GM18861 (cell line): ENCODE measurements around the gene STAT5A.
"Not testable (repeated sequence)": the region's sequence is repeated elsewhere in the genome, so short reads cannot be mapped to it uniquely, and the experiment has no call there.

Source experiments
- ATAC-seq: cut with Tn5 transposase; IDR thresholded peaks from one replicate; pipeline ENCODE4 v1.9.1; 2021; ENCODE audit not compliant: unreplicated experiment

STAT5A gene

DNA sequence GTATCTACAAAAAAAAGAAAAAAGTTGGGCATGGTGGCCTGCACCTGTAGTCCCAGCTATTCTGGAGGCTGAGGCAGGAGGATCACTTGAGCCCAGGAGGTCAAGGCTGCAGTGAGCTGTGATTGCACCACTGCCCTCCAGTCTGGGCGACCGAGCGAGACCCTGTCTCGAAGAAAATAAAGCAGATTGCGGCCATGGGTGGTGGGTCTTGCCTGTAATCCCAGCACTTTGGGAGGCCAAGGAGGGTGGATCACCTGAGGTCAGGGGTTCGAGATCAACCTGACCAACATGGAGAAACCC, 16.7 kb downstream of the STAT5A start:
- ATAC-seq: not testable (repeated sequence)

DNA sequence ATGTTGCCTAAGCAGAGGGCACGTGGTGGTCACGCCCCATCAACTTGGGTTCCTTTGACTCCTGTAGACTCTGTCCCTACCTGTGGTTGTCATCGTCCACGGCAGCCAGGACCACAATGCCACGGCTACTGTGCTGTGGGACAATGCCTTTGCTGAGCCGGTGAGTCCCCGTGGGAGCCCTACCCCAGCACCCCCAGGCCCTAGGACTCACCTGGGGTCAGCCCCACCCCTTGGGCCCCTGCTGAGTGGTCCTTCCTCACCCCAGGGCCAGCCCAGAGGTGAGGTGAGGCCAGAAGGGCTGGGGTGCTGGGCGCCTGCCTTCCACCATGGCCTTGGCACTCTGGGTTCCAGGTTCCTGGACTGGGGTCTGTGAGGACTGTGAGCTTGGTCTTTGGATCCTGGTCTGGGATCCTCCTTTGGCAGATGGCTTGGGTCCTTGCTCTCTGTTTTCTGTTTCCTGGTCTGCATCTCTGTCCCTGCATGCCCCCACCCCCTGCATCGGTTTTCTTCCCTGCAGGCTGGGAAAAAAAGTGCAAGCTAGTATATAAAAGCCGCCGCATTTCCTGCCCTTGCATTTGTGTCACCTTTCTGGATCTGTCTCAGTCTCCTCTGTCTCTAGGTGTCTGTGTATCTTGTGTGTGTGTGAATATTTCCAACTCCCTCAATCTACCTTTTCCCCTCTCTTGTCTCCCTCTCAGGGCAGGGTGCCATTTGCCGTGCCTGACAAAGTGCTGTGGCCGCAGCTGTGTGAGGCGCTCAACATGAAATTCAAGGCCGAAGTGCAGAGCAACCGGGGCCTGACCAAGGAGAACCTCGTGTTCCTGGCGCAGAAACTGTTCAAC, 17.5 kb downstream of the STAT5A start:
- ATAC-seq: no peak

DNA sequence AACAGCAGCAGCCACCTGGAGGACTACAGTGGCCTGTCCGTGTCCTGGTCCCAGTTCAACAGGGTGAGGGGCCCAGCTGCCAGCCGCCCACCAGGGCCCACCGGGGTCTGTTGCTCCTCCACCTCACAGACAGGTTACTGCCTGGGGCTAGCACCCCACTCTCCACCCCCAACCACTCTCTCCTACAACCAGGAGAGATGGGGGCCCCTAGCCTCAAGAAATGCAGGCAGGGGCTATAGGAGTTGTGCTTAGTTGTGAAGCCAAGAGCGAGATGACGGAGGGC, 18.0 kb downstream of the STAT5A start:
- no peak for ATAC-seq

DNA sequence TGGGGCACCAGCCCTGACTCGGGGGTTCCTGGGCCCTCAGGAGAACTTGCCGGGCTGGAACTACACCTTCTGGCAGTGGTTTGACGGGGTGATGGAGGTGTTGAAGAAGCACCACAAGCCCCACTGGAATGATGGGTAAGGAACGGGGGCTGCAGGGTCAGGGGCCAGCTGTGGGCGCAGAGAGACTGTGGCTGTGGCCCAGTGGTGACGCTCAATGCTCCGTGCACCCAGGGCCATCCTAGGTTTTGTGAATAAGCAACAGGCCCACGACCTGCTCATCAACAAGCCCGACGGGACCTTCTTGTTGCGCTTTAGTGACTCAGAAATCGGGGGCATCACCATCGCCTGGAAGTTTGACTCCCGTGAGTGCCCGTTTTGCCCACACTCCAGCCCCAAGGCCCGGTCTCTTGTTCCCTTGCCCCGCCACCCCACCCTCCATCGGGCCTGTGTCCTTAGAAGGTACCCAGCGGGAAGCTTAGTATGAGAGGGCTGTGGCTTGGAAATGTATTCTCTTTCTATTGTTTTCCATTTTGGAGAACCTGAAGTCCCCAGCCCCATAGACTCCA, 19.1 kb downstream of the STAT5A start:
- no peak for ATAC-seq

DNA sequence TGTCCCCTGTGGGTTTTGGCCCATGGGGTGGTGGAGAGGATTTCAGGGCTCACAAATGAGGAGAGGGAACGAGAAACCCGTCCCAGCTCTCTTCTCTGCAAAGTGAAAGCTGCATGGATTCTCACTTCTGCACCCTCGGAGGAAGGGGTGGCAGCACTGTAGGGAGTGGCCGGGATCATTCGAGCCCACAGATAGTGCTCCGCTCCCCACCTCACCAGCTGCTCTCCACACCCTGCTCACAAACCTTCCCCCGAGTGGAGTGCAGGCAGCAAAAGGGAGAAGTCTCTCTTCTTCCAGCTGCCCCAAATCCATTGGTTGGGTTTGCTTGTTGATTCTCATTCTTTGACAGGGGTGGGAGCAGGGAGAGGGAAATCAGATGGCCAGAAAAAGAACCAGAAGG, 20.1 kb downstream of the STAT5A start:
- no peak for ATAC-seq

DNA sequence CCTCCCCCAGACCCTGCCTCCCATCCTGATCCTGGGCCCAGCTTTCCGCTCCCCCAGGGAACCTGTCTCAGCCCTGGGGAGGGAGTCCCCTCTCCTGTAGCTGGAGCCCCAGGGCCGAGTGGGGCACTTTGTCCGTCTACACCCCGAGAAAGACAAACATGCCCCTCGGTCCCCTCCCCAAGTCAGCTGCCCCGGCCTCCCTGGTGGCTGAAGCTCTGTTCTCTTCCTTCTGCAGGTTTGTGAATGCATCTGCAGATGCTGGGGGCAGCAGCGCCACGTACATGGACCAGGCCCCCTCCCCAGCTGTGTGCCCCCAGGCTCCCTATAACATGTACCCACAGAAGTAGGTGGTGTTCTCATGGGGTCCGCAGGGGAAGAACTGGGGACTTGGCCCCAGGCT, 20.8 kb downstream of the STAT5A start:
- no peak for ATAC-seq

DNA sequence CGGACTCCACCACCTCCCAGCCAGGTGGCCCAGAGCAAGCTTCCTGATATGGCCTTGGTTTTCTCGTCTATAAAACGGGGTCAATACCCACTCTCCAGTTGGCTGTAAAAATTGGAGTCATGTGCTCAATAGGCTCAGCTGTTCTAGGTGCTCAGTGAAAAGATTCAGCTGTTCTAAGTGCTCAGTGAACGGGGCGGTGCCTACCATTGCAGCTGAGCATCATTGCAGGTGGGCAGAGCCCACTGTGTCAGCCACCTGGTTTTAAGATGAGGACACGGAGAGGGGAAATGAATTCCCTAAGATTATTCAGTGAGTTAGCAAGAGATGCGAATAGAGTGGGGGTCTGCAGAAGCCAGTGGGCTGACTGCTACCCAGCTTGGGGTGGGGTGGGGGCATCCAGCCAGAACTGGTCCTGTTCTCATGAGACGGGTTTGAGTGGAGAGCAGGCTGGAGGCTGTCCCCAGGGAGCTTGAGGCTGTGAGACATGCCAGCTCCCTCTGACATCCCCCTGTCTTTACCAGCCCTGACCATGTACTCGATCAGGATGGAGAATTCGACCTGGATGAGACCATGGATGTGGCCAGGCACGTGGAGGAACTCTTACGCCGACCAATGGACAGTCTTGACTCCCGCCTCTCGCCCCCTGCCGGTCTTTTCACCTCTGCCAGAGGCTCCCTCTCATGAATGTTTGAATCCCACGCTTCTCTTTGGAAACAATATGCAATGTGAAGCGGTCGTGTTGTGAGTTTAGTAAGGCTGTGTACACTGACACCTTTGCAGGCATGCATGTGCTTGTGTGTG, 21.9 kb downstream of the STAT5A start:
- no peak for ATAC-seq

DNA sequence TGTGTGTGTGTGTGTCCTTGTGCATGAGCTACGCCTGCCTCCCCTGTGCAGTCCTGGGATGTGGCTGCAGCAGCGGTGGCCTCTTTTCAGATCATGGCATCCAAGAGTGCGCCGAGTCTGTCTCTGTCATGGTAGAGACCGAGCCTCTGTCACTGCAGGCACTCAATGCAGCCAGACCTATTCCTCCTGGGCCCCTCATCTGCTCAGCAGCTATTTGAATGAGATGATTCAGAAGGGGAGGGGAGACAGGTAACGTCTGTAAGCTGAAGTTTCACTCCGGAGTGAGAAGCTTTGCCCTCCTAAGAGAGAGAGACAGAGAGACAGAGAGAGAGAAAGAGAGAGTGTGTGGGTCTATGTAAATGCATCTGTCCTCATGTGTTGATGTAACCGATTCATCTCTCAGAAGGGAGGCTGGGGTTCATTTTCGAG, 22.5 kb downstream of the STAT5A start:
- ATAC-seq: no peak

DNA sequence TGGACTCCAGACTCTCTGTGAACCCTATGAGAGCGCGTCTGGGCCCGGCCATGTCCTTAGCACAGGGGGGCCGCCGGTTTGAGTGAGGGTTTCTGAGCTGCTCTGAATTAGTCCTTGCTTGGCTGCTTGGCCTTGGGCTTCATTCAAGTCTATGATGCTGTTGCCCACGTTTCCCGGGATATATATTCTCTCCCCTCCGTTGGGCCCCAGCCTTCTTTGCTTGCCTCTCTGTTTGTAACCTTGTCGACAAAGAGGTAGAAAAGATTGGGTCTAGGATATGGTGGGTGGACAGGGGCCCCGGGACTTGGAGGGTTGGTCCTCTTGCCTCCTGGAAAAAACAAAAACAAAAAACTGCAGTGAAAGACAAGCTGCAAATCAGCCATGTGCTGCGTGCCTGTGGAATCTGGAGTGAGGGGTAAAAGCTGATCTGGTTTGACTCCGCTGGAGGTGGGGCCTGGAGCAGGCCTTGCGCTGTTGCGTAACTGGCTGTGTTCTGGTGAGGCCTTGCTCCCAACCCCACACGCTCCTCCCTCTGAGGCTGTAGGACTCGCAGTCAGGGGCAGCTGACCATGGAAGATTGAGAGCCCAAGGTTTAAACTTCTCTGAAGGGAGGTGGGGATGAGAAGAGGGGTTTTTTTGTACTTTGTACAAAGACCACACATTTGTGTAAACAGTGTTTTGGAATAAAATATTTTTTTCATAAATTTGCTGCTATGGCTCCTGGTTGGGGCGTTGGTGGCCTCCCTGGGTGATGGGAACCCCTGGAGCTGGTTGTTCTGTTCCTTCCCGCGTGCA, 23.1 kb downstream of the STAT5A start:
- no peak for ATAC-seq

DNA sequence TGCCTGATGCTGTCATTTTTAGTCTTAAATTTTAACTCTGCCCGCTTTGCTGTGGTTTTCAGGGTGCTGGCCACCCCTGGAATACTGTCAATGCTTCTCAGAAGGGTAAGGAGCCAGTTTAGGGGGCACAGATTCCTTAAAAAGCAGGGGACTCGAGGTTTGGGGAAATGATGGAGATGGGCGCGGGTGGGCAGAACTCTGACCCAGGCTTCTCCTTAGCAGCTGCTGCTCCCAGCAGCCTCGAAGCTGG, 23.7 kb downstream of the STAT5A start:
- no peak for ATAC-seq

DNA sequence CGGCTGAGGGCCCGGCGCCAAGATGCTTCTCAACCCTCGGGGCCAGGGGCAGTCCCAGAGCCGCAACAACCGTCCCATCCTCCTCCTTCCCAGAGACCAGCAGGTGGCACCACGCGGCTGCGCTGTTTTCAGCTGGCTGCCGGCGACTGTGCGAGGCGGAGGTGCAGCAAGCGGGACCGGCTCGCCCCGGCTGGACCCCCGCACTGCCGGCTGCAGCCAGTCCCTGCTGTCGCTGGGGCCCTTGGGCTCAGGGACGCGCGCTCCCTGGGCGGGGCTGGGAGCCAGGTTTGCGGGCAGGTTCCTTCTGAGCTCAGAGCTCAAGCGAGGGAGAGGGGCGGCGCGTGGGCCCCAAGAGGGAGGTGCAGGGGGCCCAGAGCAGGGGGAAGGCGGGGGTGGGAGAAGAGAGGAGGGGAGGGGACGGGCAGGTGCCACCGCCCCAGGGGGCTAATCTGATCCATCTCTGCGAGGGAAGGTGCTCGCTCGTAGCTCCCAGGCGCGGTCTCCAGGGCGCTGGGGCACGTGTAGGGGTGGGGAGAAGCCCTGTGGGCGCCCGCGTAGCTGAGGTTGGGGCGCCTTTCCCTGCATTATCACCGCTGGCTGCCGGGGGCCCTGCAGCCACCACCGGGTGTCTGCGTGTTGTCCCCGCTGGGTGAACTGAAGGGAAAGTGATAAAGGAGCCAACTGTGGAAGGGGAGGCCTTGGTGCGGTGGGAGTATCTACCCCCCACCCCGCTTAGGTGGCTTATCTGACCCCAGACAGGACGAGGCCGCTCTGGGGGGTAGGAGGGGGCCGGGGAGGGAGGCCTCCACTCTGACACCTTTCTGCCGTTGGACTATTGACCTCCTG, 24.2 kb downstream of the STAT5A start:
- ATAC-seq: peak; percentile 41

DNA sequence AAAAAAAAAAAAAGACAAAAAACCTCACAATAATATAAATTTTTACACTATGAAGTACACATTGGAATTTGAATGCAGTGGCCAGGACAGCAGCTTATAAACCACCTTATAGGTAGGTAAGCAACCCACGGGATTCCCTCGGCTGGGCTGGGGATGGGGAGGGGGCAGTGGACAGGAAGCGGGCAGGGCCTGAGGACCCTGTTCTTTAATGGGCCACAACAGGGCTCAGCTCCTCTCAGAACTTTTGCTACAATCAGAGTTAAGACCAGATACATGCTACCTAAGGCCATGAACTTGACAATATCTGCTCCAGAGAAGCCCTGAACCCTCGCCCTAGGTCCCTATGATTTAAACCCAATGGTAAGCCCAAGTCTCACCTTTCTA, 25.1 kb downstream of the STAT5A start:
- ATAC-seq: no peak

DNA sequence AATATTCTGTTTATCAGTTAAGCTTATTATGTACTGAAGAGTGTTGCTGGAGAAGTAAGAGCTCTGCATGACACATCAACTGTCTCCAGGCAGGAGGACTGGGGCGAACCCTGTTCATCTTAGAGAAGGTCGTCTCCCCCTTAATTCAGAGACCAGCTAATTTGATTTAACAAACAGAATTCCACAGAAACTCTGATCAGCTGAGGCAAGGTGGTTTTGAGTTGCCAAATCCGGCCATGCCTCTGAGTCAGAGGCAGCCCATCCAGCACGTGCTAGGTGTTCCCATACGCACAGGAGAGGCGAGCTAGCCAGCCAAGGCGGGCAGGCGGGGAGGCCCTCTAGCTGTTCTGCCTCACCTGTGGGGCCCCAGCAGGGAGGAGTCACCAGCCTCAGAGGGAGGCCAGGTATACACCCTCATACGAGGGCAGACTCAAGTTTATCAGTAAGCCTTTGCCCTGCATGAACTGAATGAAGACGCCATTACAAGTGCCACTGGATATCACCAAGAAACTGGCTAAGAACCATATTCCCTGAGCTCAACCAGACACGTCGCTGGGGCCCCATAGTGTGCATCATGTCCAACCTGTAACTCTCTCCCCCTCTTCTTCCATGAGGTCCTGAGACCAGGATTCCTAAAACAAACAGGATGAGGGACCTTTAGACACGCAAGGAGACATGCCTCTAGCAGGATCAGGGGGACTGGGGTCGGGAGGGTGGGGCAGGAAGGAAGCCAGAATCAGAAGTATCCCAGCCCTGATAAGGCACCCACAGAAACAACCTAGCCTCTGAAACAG, 25.7 kb downstream of the STAT5A start:
- ATAC-seq: no peak

DNA sequence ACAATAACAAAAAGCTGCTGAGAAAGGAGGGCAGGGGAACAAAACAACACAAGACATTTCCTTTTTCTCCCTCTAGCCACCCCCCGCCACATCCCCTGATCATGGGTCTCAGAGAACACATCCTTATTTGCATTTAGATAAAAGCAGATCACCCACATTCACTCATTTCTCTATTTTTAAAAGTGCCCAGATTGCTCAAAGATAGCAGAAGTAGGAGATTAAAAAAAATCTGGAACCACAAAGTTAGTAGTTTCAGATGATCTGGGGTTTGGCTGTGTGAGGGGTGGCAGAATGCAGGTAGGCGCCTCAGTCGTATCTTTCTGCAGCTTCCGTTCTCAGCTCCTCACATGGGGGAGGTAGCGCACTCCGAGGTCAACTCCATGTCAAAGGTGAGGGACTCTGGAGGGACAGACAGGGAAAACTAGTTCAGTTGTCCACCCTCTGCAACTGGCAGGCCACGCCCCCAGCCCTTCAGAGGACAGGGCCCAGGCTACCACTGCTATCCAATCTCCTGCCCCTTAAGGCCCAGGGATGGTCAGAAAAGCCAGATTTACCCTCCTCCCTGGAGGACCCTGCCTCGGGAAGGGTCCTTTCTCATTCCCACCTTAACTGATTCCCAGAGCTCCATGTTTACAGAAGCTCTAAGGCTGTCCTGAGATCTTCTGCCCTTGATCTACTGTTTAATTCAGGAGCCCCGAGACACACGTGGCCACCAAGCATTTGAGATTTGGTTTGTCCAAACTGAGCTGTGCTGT, 27.3 kb downstream of the STAT5A start:
- ATAC-seq: no peak

DNA sequence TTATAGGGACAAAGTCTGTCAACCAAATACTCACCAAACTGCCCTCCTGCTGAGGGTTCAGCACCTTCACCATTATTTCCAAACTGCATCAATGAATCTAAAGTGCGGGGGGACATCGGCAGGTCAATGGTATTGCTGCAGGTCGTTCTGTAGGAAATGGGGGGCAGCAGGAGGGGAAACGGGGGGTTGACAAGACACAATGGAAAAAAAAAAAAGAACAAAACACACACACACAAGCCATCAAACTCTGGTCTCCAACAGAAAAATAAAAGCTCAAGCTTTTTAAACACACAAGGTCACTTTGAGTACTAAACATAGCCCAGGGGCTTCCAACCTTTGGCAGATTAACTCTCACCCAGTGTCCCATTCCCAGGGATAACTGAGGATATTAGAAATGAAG, 28.5 kb downstream of the STAT5A start:
- no peak for ATAC-seq

DNA sequence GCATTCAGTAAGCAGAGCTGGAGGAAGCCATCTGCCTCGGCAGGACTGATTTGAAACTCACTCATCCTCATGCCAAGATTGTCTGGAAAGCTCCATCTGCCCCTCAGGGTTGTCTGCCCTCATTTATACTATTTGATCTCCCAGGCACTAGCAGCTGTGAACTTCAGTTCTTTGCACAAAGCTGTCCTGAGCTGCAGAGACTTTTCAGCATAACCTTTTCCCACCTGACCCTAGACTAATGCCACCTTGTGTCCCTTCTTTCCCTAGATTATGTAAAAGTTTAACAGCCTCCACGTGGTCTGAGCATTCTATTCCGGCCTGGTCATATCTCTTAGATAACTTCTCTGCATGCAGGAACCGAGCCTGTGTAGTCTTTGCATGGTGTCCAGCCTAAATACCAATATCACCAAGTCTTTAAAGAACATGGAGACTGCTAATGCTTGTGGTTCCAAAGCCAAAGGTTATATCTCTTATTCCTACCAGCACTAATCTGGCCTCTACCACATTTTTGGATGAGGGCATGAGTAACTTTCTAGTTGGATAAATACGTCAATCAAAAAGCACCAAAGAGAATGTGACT, 29.1 kb downstream of the STAT5A start:
- ATAC-seq: no peak

DNA sequence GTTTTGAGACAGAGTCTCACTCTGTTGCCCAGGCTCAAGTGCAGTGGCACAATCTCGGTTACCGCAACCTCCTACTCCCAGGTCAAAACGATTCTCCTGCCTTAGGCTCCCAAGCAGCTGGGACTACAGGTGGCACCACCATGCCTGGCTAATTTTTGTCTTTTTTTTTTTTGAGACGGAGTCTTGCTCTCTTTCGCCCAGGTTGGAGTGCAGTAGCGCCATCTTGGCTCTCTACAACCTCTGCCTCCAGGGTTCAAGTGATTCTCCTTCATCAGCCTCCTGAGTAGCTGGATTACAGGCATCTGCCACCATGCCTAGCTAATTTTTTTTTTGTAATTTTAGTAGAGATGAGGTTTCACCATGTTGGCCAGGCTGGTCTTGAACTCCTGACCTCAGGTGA, 29.7 kb downstream of the STAT5A start:
- ATAC-seq: not testable (repeated sequence)

DNA sequence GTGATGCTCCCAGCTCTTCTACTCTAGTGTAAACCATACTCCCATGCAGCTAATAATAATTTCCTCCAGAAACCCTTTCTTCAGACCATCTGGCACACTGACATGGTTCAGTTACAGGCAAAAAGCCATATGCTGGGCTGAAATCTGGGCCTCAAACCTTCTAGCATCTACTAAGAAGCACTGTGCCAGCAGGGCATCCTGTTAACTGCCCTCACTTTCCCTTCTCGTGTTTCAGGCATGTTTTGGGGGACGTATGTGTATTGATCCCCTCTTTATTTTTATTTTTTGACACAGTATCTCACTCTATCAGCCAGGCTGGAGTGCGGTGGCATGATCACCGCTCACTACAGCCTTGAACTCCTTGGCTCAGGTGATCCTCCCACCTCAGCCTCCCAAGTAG, 33.3 kb downstream of the STAT5A start:
- ATAC-seq: no peak
